HUES6 (cell line): ENCODE measurements around the gene MDN1.

ENCODE experiments used
- H3K27ac ChIP-seq: 2 replicates; pipeline ENCODE4 v1.7.0; 2013; ENCODE audit warnings: low read depth, mild to moderate bottlenecking, low read length, inconsistent platforms
- H3K27me3 ChIP-seq: 2 replicates; pipeline ENCODE4 v1.6.1; 2013; ENCODE audit warnings: low read length; ENCODE audit not compliant: control insufficient read depth, insufficient read depth
- H3K36me3 ChIP-seq: 2 replicates; pipeline ENCODE4 v1.6.1; 2013; ENCODE audit warnings: low read length; ENCODE audit not compliant: control insufficient read depth, insufficient read depth
- H3K4me1 ChIP-seq: 2 replicates; pipeline ENCODE4 v1.6.1; 2013; ENCODE audit warnings: low read length; ENCODE audit not compliant: control insufficient read depth, insufficient read depth
- H3K4me3 ChIP-seq: 2 replicates; pipeline ENCODE4 v1.5.1; 2013; ENCODE audit warnings: low read depth, low read length
- H3K9ac ChIP-seq: one replicate; pipeline ENCODE4 v1.6.1; 2013; ENCODE audit warnings: mild to moderate bottlenecking, low read length
- H3K9me3 ChIP-seq: 2 replicates; pipeline ENCODE4 v1.6.1; 2013; ENCODE audit warnings: low read depth, low read length; ENCODE audit not compliant: control insufficient read depth, insufficient read depth

Gene MDN1

DNA sequence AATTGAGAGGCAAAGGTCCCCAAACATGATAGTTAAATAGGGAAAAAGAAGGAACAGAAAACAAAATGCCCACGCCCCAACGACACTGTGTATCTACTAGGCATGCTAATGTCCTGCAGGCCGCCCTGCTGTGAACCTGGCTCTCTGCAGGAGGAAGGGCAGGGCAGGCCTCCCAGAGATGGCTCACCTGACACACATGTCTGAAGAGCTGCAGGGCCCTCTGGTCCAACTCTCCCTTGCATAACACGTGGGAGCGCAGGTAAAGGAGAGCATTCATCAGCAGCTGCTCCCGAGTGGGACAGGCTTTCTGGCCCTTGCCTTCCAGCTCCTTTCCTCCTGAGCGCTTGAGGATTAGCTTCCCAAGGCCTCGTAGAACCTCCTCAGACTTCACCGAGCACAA, 127.3 kb downstream of the MDN1 start:
- peak overlapping the region; percentile 85 for H3K27ac ChIP-seq
- no peak overlapping the region for H3K4me3 ChIP-seq
- H3K9me3 ChIP-seq: no peaks in the 10 kb centered on the region
- peaks cover 48% of the 10 kb centered on the region for H3K4me1 ChIP-seq
- H3K9ac ChIP-seq: peak overlapping the region; percentile 32
- peaks cover 92% of the 10 kb centered on the region for H3K36me3 ChIP-seq
- H3K27me3 ChIP-seq: no peaks in the 10 kb centered on the region

DNA sequence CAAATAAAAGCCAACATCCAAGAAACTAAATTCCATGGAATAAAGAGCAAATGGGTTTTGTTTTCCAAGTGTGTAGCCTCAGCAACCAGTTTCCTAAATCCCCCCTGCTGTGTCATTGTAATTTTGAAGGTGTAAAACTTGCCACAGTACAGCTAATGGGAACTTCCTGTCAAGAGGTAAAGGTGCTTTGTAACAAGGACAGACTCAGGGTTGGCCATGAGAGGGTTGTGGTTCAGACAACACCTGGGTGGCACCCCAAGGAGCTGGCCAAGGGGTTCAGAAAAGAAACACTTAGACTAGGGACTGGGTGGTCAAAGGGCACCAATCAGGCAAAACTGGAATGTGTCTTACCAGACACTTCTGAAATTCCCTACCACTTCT, 128.7 kb downstream of the MDN1 start:
- H3K4me3 ChIP-seq: no peak overlapping the region
- H3K27me3 ChIP-seq: no peaks in the 10 kb centered on the region
- peak overlapping the region; percentile 60 for H3K9ac ChIP-seq
- H3K36me3 ChIP-seq: peaks cover 92% of the 10 kb centered on the region
- H3K9me3 ChIP-seq: no peaks in the 10 kb centered on the region
- H3K27ac ChIP-seq: peak overlapping the region; percentile 85
- H3K4me1 ChIP-seq: peaks cover 48% of the 10 kb centered on the region

- Histone ChIP-seq H3K36me3 (peaks cover 92% of the 10 kb centered on the region), H3K9ac (peak overlapping the region; percentile 67), H3K4me1 (peaks cover 48% of the 10 kb centered on the region), H3K4me3 (0 out of 2 replicates have a peak overlapping the region, but pooled peaks have one; percentile 17), H3K9me3 (no peaks in the 10 kb centered on the region), H3K27me3 (no peaks in the 10 kb centered on the region), H3K27ac (peak overlapping the region; percentile 85)
Measured at GRCh38 chr6:89689732-89690131, 129.9 kb downstream of the MDN1 start.

GRCh38 chr6:89688328-89688727, 131.3 kb downstream of the MDN1 start:
- Histone ChIP-seq H3K27me3 (no peaks in the 10 kb centered on the region), H3K27ac (peak overlapping the region; percentile 85), H3K9ac (peak overlapping the region; percentile 67), H3K36me3 (peaks cover 92% of the 10 kb centered on the region), H3K9me3 (no peaks in the 10 kb centered on the region), H3K4me1 (peaks cover 48% of the 10 kb centered on the region), H3K4me3 (no peak overlapping the region)

DNA sequence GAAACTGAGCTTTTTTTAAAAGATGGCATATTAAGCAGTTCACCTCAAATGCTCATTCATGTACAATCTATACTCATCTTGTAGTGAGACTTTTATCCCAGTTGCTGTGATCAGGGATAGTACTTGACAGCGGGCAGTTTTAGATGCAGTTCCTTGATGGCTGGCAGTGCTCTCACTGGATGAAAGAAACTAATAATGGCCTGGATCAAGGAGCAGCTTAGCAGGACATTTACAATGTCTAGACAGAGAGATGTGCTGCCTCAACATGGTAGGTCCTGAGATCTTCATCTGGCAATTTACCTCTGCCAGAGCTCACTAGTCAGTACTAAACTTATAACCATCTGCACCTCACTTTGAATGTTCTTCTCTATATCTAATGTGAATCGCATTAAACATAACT, 134.3 kb downstream of the MDN1 start:
- no peak overlapping the region for H3K9ac ChIP-seq
- no peaks in the 10 kb centered on the region for H3K9me3 ChIP-seq
- no peaks in the 10 kb centered on the region for H3K27me3 ChIP-seq
- no peak overlapping the region for H3K4me3 ChIP-seq
- no peak overlapping the region for H3K27ac ChIP-seq
- H3K4me1 ChIP-seq: peaks cover 24% of the 10 kb centered on the region
- peaks cover 90% of the 10 kb centered on the region for H3K36me3 ChIP-seq

GRCh38 chr6:89682991-89683390, 136.6 kb downstream of the MDN1 start:
- Histone ChIP-seq H3K9me3 (no peaks in the 10 kb centered on the region), H3K36me3 (peaks cover 97% of the 10 kb centered on the region), H3K27ac (0 out of 2 replicates have a peak overlapping the region, but pooled peaks have one; percentile 31), H3K27me3 (no peaks in the 10 kb centered on the region), H3K4me3 (no peak overlapping the region), H3K9ac (no peak overlapping the region), H3K4me1 (peaks cover 20% of the 10 kb centered on the region)

DNA sequence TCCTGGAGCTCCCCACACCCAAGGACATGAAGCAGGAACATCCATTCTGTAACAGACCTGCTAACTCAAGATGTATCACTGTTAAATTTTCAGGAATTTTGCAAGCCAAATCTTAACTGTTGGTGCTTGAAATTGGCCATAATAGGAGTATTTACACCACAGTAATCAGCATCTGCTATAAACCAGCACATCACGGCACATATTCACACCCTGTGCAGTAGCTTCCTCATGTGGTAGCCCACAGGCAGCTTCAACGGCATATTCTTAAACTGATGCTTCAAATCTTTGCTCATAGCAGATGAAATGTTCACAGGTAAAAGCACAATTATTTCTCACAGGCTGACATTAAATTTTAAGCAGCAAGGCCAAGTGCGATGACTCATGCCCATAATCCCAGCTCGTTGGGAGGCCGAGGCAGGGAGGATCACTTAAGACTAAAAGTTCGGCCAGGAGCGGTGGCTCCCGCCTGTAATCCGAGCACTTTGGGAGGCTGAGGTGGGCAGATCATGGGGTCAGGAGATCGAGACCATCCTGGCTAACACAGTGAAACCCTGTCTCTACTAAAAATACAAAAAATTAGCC, 137.5 kb downstream of the MDN1 start:
- no peaks in the 10 kb centered on the region for H3K27me3 ChIP-seq
- no peak overlapping the region for H3K9ac ChIP-seq
- H3K36me3 ChIP-seq: peaks cover 97% of the 10 kb centered on the region
- H3K4me3 ChIP-seq: no peak overlapping the region
- peaks cover 20% of the 10 kb centered on the region for H3K4me1 ChIP-seq
- H3K9me3 ChIP-seq: no peaks in the 10 kb centered on the region
- H3K27ac ChIP-seq: no peak overlapping the region

DNA sequence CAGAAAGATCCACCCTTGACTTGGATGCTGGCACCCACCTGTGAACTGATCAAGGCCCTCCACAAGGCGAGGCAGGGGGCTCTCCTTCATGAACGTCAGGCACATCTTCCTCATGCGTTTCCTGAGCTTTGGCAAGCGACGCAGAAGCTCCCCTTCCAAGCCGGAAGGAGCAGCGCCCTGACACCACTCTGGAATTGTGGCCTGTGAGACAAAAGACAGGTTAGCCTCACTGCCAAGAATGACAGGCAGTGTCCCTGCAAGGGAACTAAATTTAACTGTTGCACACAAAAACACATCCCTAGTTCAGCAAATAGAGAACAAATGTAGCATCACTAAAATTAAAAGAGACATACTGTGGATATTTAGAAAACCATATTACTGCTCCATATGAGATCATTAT, 139.0 kb downstream of the MDN1 start:
- no peaks in the 10 kb centered on the region for H3K27me3 ChIP-seq
- H3K4me3 ChIP-seq: no peak overlapping the region
- H3K27ac ChIP-seq: no peak overlapping the region
- H3K9ac ChIP-seq: no peak overlapping the region
- peaks cover 97% of the 10 kb centered on the region for H3K36me3 ChIP-seq
- no peaks in the 10 kb centered on the region for H3K9me3 ChIP-seq
- H3K4me1 ChIP-seq: peaks cover 20% of the 10 kb centered on the region

- Histone ChIP-seq H3K4me1 (peaks cover 20% of the 10 kb centered on the region), H3K27ac (0 out of 2 replicates have a peak overlapping the region, but pooled peaks have one; percentile 7), H3K27me3 (no peaks in the 10 kb centered on the region), H3K9ac (no peak overlapping the region), H3K36me3 (peaks cover 97% of the 10 kb centered on the region), H3K4me3 (no peak overlapping the region), H3K9me3 (no peaks in the 10 kb centered on the region)
Measured at GRCh38 chr6:89680150-89680549, 139.4 kb downstream of the MDN1 start.

DNA sequence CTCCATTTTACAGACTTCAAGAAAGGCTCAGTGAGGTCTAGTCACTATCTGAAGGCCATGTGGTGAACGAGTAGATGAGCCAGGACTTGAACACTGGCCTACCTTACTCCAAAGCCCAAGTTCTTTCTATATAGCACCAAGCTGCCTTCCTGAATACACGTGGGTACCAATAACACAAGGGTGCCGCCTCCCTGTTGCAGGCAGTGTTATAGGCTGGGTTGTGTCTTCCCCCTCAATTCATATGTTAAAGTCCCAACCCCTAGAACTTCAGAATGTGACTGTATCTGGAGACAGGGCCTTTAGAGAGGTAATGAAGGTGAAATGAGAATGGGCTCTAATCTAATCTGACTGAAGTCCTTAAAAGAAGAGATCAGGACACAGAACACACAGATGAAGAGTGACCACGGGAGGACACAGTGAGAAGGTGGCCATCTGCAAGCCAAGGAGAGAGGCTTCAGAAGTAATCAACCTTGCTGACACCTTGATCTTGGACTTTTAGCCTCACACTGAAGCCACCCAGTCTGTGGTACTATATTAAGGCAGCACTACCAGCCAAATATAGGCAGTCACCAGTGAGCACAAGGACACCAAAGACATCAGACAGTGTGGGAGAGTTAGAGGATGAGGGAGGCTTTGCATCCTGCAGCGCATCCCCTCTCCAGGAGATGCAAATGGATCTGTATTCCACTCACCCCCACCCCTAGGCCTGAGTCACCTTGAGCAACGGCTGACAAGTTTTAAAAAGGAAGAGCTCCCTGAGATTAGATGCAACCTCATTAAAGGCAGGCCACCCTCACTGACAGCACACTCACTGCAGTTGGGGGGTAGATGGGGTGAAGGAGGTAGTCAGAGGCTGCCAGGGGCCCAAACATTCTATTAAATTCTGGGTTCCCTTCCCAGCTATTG, 140.1 kb downstream of the MDN1 start:
- Histone ChIP-seq H3K9ac (no peak overlapping the region), H3K27ac (peak overlapping the region; percentile 14; the same call in 1 of the 2 replicates), H3K36me3 (peaks cover 97% of the 10 kb centered on the region), H3K9me3 (no peaks in the 10 kb centered on the region), H3K27me3 (no peaks in the 10 kb centered on the region), H3K4me1 (peaks cover 20% of the 10 kb centered on the region), H3K4me3 (no peak overlapping the region)

DNA sequence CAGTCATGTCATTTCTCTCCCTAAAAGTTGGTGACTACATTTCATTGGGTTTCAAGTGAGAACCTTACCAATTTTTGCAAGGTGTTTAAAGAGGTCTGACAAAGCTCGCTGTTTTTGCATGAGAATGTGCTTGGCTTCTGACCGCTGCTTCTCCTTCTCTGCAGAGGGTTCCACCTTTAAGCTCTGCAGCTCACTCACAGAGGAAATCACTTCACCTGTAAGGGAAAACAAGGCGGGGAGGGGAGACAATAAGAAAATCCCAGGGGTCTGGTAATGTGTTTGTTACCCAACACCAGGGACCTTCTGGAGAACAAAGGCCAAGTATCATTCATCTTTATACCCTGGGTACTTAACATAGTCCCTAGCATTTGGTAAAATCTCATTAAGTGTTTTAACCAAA, 141.1 kb downstream of the MDN1 start:
- Histone ChIP-seq H3K4me3 (no peak overlapping the region), H3K27me3 (no peaks in the 10 kb centered on the region), H3K9ac (no peak overlapping the region), H3K27ac (peak overlapping the region; percentile 14; the same call in 1 of the 2 replicates), H3K36me3 (peaks cover 97% of the 10 kb centered on the region), H3K9me3 (no peaks in the 10 kb centered on the region), H3K4me1 (peaks cover 23% of the 10 kb centered on the region)
